ENCODE measurements around the gene KLK10. TPM values are rescaled to one million over a fixed set of nuclear protein-coding genes. Genes with fewer than 3 reads are reported as not detected.
"Not testable (repeated sequence)": the region's sequence is repeated elsewhere in the genome, so short reads cannot be mapped to it uniquely, and the experiment has no call there.

Gene KLK10
- total RNA-seq, 1 experiment from 2014 or later, result 28.0 TPM

DNA sequence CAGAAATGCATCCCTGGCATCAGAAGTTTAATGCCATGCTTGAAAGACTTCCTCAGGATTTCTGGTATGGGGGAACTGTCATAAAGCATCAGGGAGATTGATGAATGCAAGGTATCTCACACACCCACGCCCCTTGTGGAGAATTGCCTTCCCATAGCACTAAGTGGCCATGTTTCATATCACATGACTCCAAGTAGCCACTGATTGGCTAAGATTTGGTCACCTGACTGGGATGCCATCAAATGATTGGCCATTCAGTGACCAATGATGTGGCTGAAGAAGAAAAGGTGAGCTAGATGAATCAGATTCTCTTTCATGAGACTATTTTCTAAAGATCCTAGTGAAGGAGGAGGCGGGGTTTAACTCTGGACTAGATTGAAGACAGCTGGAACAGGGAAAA is 25.4 kb downstream of the KLK10 start:
- peaks cover 18% of the 10 kb centered on the region; the same call in 1 of the 2 replicates for H3K36me3 ChIP-seq (ENCODE audit: low read depth)
- no TSS peak for BruUV-seq (replicated peaks)
- no peak overlapping the region for H3K4me2 ChIP-seq
- H3K79me2 ChIP-seq (ENCODE audit: low read depth), result peaks cover 19% of the 10 kb centered on the region
- H3K27ac ChIP-seq, result peak overlapping the region; percentile 99
- CTCF ChIA-PET, result no interaction called here
- peaks cover 37% of the 10 kb centered on the region for H3K4me1 ChIP-seq (replicated peaks; ENCODE audit: insufficient read depth)
- TF ChIP-seq EZH2 (IDR thresholded peaks at IDR 0.05; ENCODE audit: low read depth), result no peak
- TF ChIP-seq, protein P1, sequence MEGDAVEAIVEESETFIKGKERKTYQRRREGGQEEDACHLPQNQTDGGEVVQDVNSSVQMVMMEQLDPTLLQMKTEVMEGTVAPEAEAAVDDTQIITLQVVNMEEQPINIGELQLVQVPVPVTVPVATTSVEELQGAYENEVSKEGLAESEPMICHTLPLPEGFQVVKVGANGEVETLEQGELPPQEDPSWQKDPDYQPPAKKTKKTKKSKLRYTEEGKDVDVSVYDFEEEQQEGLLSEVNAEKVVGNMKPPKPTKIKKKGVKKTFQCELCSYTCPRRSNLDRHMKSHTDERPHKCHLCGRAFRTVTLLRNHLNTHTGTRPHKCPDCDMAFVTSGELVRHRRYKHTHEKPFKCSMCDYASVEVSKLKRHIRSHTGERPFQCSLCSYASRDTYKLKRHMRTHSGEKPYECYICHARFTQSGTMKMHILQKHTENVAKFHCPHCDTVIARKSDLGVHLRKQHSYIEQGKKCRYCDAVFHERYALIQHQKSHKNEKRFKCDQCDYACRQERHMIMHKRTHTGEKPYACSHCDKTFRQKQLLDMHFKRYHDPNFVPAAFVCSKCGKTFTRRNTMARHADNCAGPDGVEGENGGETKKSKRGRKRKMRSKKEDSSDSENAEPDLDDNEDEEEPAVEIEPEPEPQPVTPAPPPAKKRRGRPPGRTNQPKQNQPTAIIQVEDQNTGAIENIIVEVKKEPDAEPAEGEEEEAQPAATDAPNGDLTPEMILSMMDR (conservative IDR thresholded peaks at IDR 0.05), result no peak
- peak in 1 of 2 experiments; percentile 62 for DNase-seq
- no peak overlapping the region for H2AFZ ChIP-seq
- no peaks in the 10 kb centered on the region for H3K9me3 ChIP-seq (ENCODE audit: insufficient read depth, low read depth)
- no peak overlapping the region for H3K4me3 ChIP-seq
- H3K27me3 ChIP-seq (ENCODE audit: insufficient read depth, low read depth), result no peaks in the 10 kb centered on the region
- intact Hi-C loops (cut with micrococcal nuclease; ENCODE audit: unreplicated experiment), result no loop called here
- no peaks in the 10 kb centered on the region; the same call in 1 of the 2 replicates for H3K9me2 ChIP-seq (ENCODE audit: insufficient read depth)
- POLR2A ChIA-PET (ENCODE audit: unreplicated experiment), result no interaction called here
- no peaks in the 10 kb centered on the region for H4K20me1 ChIP-seq (ENCODE audit: insufficient read depth)
- H3F3A ChIP-seq (ENCODE audit: insufficient read depth, low read depth), result peaks cover 52% of the 10 kb centered on the region

DNA sequence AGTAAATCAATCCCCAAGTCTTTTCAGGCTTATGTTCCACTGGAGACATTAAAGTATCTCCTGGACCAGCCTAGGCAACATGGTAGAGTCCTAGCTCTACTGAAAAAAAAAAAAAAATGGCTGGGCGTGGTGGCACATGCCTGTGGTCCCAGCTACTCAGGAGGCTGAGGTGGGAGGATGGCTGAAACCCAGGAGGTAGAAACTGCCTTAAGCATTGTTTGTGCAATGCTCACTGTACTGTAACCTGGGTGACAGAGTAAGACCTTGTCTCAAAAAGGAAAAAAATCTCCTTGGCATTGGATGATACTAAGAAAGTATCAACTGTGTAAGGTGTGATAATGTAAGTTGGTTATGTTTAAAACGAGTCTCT is 26.9 kb downstream of the KLK10 start:
- no TSS peak for BruUV-seq (replicated peaks)
- H2AFZ ChIP-seq, result no peak overlapping the region
- no peaks in the 10 kb centered on the region for H4K20me1 ChIP-seq (ENCODE audit: insufficient read depth)
- H3F3A ChIP-seq (ENCODE audit: insufficient read depth, low read depth), result peaks cover 52% of the 10 kb centered on the region
- peak overlapping the region; percentile 72 for H3K4me2 ChIP-seq
- H3K4me3 ChIP-seq, result peak overlapping the region; percentile 24; the same call in 1 of the 2 replicates
- CTCF ChIA-PET, result interaction anchor here (1.4 kb wide), 1 partner anchor 24 kb away, joined by 7 read pairs; no protein-coding TSS in a partner anchor
- POLR2A ChIA-PET (ENCODE audit: unreplicated experiment), result interaction anchor here (0.6 to 1.0 kb wide), 6 partner anchors 8 to 40 kb away, joined by 3 to 13 read pairs (median 5); partner anchors contain the start of genes KLK5 and KLK7
- no peak for TF ChIP-seq EZH2 (IDR thresholded peaks at IDR 0.05; ENCODE audit: low read depth)
- TF ChIP-seq, protein P1 (conservative IDR thresholded peaks at IDR 0.05), result no peak
- peaks cover 37% of the 10 kb centered on the region for H3K4me1 ChIP-seq (replicated peaks; ENCODE audit: insufficient read depth)
- H3K9me2 ChIP-seq (ENCODE audit: insufficient read depth), result no peaks in the 10 kb centered on the region; the same call in 1 of the 2 replicates
- H3K27me3 ChIP-seq (ENCODE audit: insufficient read depth, low read depth), result no peaks in the 10 kb centered on the region
- intact Hi-C loops (cut with micrococcal nuclease; ENCODE audit: unreplicated experiment), result loop anchor here (1.0 kb wide), 3 partner anchors 9 to 60 kb away; partner anchors contain the start of genes KLK6 and KLK8
- H3K27ac ChIP-seq, result peak overlapping the region; percentile 99
- H3K79me2 ChIP-seq (ENCODE audit: low read depth), result peaks cover 8% of the 10 kb centered on the region
- DNase-seq, result peak; percentile 79 to 95
- H3K9me3 ChIP-seq (ENCODE audit: insufficient read depth, low read depth), result no peaks in the 10 kb centered on the region
- 0 out of 2 replicates have a peak, but pooled peaks cover 19% of the 10 kb centered on the region for H3K36me3 ChIP-seq (ENCODE audit: low read depth)

DNA sequence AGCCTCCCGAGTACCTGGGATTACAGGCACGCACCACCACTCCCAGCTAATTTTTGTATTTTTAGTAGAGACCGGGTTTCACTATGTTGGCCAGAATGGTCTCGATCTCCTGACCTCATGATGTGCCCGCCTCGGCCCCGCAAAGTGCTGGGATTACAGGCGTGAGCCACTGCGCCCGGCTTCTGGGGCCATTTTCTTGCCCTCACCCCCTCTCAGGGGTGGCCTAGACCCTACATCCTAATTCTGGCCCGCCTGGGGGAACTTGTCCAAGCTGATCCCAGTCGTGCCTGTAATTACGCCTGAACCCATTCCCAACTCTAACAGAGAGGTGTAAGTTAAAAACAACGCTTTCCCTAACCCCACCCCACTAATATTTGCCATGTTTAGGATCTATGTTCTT is 35.1 kb downstream of the KLK10 start:
- H3K79me2 ChIP-seq (ENCODE audit: low read depth); H3K4me2 ChIP-seq; H3K4me1 ChIP-seq (replicated peaks; ENCODE audit: insufficient read depth); intact Hi-C loops (cut with micrococcal nuclease; ENCODE audit: unreplicated experiment); H3K4me3 ChIP-seq; H3K9me3 ChIP-seq (ENCODE audit: insufficient read depth, low read depth); H3K9me2 ChIP-seq (ENCODE audit: insufficient read depth); H3K27ac ChIP-seq; H3K27me3 ChIP-seq (ENCODE audit: insufficient read depth, low read depth); DNase-seq; H4K20me1 ChIP-seq (ENCODE audit: insufficient read depth); H2AFZ ChIP-seq: not testable (repeated sequence)
- Histone ChIP-seq H3F3A (ENCODE audit: insufficient read depth, low read depth) (peaks cover 17% of the 10 kb centered on the region; the same call in 1 of the 2 replicates), H3K36me3 (ENCODE audit: low read depth) (0 out of 2 replicates have a peak, but pooled peaks cover 10% of the 10 kb centered on the region)
- POLR2A ChIA-PET (ENCODE audit: unreplicated experiment), result interaction anchor here (0.7 to 1.3 kb wide), 5 partner anchors 8 to 130 kb away, joined by 4 to 5 read pairs (median 5); no protein-coding TSS in a partner anchor
- BruUV-seq (replicated peaks), result TSS peak; percentile 84
- CTCF ChIA-PET, result interaction anchor here (1.2 kb wide), 1 partner anchor 17 kb away, joined by 4 read pairs; the partner anchor contains the start of gene KLK8

Measured in PC-9 (cell line).